Fibroblast of skin of abdomen (primary cell): ENCODE measurements around the gene SF1.

Experiments used
- DNase-seq: peaks from one replicate; pipeline ENCODE4 v3.0.0-alpha.2; 2013

Gene SF1

GRCh38 chr11:64784813-64785581 lies 6.7 kb upstream of the SF1 start:
- DNase-seq: no peak

- DNase-seq: no peak
Observed at GRCh38 chr11:64778223-64778472, 194 bp downstream of the SF1 start.

- DNase-seq: peak; percentile 82
Observed at GRCh38 chr11:64777449-64778222, 706 bp downstream of the SF1 start.

- no peak for DNase-seq
Observed at GRCh38 chr11:64776875-64777274, 1.5 kb downstream of the SF1 start.

GRCh38 chr11:64776425-64776824 lies 1.9 kb downstream of the SF1 start:
- DNase-seq: no peak

GRCh38 chr11:64774144-64774543 lies 4.2 kb downstream of the SF1 start:
- no peak for DNase-seq

GRCh38 chr11:64772303-64773018 lies 5.9 kb downstream of the SF1 start:
- no peak for DNase-seq

GRCh38 chr11:64771861-64772260 lies 6.5 kb downstream of the SF1 start:
- DNase-seq: no peak

GRCh38 chr11:64770120-64770519 lies 8.2 kb downstream of the SF1 start:
- no peak for DNase-seq

- no peak for DNase-seq
Observed at GRCh38 chr11:64769283-64769682, 9.1 kb downstream of the SF1 start.

- no peak for DNase-seq
Observed at GRCh38 chr11:64768300-64768694, 10.0 kb downstream of the SF1 start.

GRCh38 chr11:64767344-64768299 lies 10.7 kb downstream of the SF1 start:
- DNase-seq: peak; percentile 57

GRCh38 chr11:64766881-64767280 lies 11.5 kb downstream of the SF1 start:
- no peak for DNase-seq

- DNase-seq: no peak
Observed at GRCh38 chr11:64765851-64766665, 12.3 kb downstream of the SF1 start.

GRCh38 chr11:64765291-64765850 lies 13.0 kb downstream of the SF1 start:
- no peak for DNase-seq

- no peak for DNase-seq
Observed at GRCh38 chr11:64764753-64765152, 13.6 kb downstream of the SF1 start.

- DNase-seq: no peak
Observed at GRCh38 chr11:64764040-64764611, 14.2 kb downstream of the SF1 start.

GRCh38 chr11:64763526-64764039 lies 14.8 kb downstream of the SF1 start:
- DNase-seq: no peak

GRCh38 chr11:64762674-64763525 lies 15.4 kb downstream of the SF1 start:
- DNase-seq: peak; percentile 60

GRCh38 chr11:64762277-64762673 lies 16.1 kb downstream of the SF1 start:
- no peak for DNase-seq
